Cardiac muscle cell (in vitro differentiated cells and primary cell): ENCODE results near the gene ROCK2. TPM values are rescaled to one million over a fixed set of nuclear protein-coding genes. Genes with fewer than 3 reads are reported as not detected.

Experiments
- DNase-seq, 2 donors: peaks; one replicate each; pipeline versions ENCODE4 v3.0.0 to v3.0.0-alpha.2; 2010 to 2017; ENCODE audit warnings: low read depth in 1 of 2, low spot score in 1 of 2
- H3K27ac ChIP-seq: fragments of 200-600 bp; sonication (generic); 2 replicates; pipeline ENCODE4 v1.5.1; 2016
- H3K27me3 ChIP-seq: fragments of 200-600 bp; sonication (generic); 2 replicates; pipeline ENCODE4 v1.6.0; 2016; ENCODE audit warnings: control low read depth
- H3K36me3 ChIP-seq: fragments of 200-600 bp; sonication (generic); 2 replicates; pipeline ENCODE4 v1.5.1; 2016; ENCODE audit warnings: control low read depth
- H3K4me1 ChIP-seq: fragments of 200-600 bp; sonication (generic); 2 replicates; pipeline ENCODE4 v1.8.1; 2017; ENCODE audit warnings: low read depth, mild to moderate bottlenecking, mixed run types
- H3K4me3 ChIP-seq: fragments of 200-600 bp; sonication (generic); 2 replicates; pipeline ENCODE4 v1.5.1; 2016; ENCODE audit warnings: mild to moderate bottlenecking
- H3K9me3 ChIP-seq: fragments of 200-600 bp; sonication (generic); 2 replicates; pipeline ENCODE4 v1.5.1; 2017; ENCODE audit warnings: low read depth, mild to moderate bottlenecking, control low read depth
- CTCF ChIP-seq: IDR thresholded peaks from 2 replicates; pipeline ENCODE4 v1.5.1; 2012; ENCODE audit warnings: low read depth, mild to moderate bottlenecking, low read length
- polyA plus RNA-seq: library from polyadenylated mRNA; unstranded; fragments of >200 nt; fragmentation: Nextera tagmentation; extraction: Ambion mirVana; gene quantifications from 2 replicates; pipeline ENCODE4 v1.2.1, GENCODE V29; 2016
- total RNA-seq: library from RNA; depleted of rRNA; stranded (reverse); fragments of >200 nt; gene quantifications from 2 replicates; pipeline ENCODE4 v1.2.3, GENCODE V29; 2016

ROCK2 gene
- total and polyA plus RNA-seq, 2 experiments from 2014 or later, result 18.9 to 31.7 TPM

- Histone ChIP-seq H3K36me3 (no peaks in the 10 kb centered on the region), H3K27me3 (no peaks in the 10 kb centered on the region), H3K9me3 (no peaks in the 10 kb centered on the region), H3K4me3 (no peak overlapping the region), H3K4me1 (peaks cover 19% of the 10 kb centered on the region), H3K27ac (peak overlapping the region; percentile 94)
- no peak for DNase-seq
- TF ChIP-seq CTCF, result no peak
These were observed 30.7 kb upstream of the ROCK2 start for GRCh38 chr2:11375025-11375688.

GRCh38 chr2:11373096-11373495, 28.7 kb upstream of the ROCK2 start:
- no peaks in the 10 kb centered on the region for H3K36me3 ChIP-seq
- no peaks in the 10 kb centered on the region for H3K27me3 ChIP-seq
- DNase-seq, result no peak
- H3K9me3 ChIP-seq, result no peaks in the 10 kb centered on the region
- no peak overlapping the region for H3K27ac ChIP-seq
- no peak overlapping the region for H3K4me3 ChIP-seq
- no peak for TF ChIP-seq CTCF
- H3K4me1 ChIP-seq, result peaks cover 23% of the 10 kb centered on the region

GRCh38 chr2:11371092-11371937, 26.9 kb upstream of the ROCK2 start:
- H3K4me1 ChIP-seq, result peaks cover 23% of the 10 kb centered on the region
- H3K27ac ChIP-seq, result no peak overlapping the region
- TF ChIP-seq CTCF, result no peak
- H3K4me3 ChIP-seq, result no peak overlapping the region
- DNase-seq, result no peak
- no peaks in the 10 kb centered on the region for H3K27me3 ChIP-seq
- no peaks in the 10 kb centered on the region for H3K36me3 ChIP-seq
- no peaks in the 10 kb centered on the region for H3K9me3 ChIP-seq

- Histone ChIP-seq H3K27ac (no peak overlapping the region), H3K27me3 (no peaks in the 10 kb centered on the region), H3K36me3 (no peaks in the 10 kb centered on the region), H3K4me1 (peaks cover 23% of the 10 kb centered on the region), H3K4me3 (no peak overlapping the region), H3K9me3 (no peaks in the 10 kb centered on the region)
- no peak for DNase-seq
- no peak for TF ChIP-seq CTCF
These were observed 26.1 kb upstream of the ROCK2 start for GRCh38 chr2:11370377-11371091.

- no peak for TF ChIP-seq CTCF
- Histone ChIP-seq H3K36me3 (no peaks in the 10 kb centered on the region), H3K4me3 (no peak overlapping the region), H3K27ac (no peak overlapping the region), H3K9me3 (no peaks in the 10 kb centered on the region), H3K27me3 (no peaks in the 10 kb centered on the region), H3K4me1 (peaks cover 9% of the 10 kb centered on the region)
- peak in 1 of 2 donors; percentile 66 for DNase-seq
These were observed 23.7 kb upstream of the ROCK2 start for GRCh38 chr2:11368059-11368572.
